GM12892 (cell line): ENCODE results near the gene DNAH1.

Experiments used
- POLR2A ChIP-seq: IDR thresholded peaks from 2 replicates; pipeline ENCODE4 v1.6.1; 2011; ENCODE audit warnings: low read depth, low read length, control low read depth
- POLR2AphosphoS5 ChIP-seq: IDR thresholded peaks from 2 replicates; pipeline ENCODE4 v1.6.1; 2011; ENCODE audit warnings: low read depth, low read length, control low read depth
- TAF1 ChIP-seq: IDR thresholded peaks from 2 replicates; pipeline ENCODE4 v1.6.1; 2011; ENCODE audit warnings: low read depth, mild to moderate bottlenecking, control low read depth, low read length, borderline replicate concordance

DNA sequence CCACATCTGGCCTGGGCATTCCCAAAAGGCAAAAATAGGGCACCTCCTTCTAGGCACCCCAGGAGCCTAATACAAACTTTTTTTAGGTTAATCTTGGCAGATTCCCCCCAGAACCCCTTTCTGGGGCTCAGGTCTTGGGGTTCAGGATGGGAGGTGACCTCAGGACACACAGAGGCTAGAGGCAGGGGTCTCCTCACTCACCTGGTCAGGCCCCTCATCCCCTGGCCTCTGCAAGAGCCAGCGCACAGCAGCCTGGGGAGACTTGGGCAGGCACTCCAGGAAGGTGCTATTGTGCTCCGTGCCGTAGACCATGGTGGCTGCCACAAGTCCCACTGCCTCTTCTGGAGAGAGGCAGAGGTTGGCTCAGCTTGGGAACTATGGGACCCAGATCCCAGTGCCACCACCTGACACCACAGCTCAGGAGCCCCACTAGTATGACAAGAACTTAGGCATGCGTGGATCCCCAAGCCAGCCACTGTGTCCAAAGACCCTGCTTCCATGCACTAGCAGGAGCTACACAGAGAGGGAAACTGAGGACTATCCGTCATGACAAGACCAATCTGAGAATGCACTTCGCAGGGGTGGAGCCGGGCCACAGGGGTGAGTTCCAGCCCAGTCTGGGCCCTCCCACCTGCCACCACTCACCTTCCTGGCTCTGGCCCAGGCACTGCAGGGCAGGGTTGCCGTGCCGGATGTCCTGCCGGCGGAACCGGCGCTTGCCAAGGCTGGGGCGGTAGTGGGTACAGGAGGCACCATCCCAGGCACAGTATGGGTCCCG is 121.4 kb downstream of the DNAH1 start:
- TF ChIP-seq POLR2AphosphoS5 (no peak), POLR2A (no peak), TAF1 (no peak)
